ENCODE measurements around the gene GAPVD1. TPM values are rescaled to one million over a fixed set of nuclear protein-coding genes. Genes with fewer than 3 reads are reported as not detected.

The GAPVD1 gene
- total RNA-seq, 1 donor from 2014 or later, result 37.9 TPM

DNA sequence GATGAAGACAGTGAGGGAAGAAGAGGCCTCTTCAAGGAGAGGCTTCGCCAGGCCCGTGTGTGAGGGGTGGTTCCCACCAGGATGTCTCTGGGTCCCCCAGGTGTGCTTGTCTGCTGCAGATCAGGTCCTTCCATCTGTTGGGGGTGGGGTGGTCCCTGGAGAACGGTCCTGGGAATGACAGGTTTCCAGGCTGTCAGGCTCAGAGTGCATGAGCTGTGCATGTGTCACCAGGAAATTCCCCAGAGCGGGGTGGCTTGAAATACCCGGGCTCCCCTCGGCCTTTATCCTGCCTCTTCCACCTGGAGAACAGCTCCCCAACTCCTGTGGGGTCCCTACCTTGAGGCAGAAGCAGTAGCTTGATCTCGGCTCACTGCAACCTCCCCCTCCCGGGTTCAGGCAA lies 118.8 kb downstream of the GAPVD1 start:
- Mint-ChIP-seq H3K4me3 (ENCODE audit: unreplicated experiment) (no peak overlapping the region), H3K9me3 (ENCODE audit: unreplicated experiment) (no peaks in the 10 kb centered on the region), H3K27me3 (ENCODE audit: unreplicated experiment) (peaks cover 2% of the 10 kb centered on the region), H3K36me3 (ENCODE audit: low read depth, unreplicated experiment) (no peaks in the 10 kb centered on the region), H3K4me1 (ENCODE audit: unreplicated experiment) (peaks cover 11% of the 10 kb centered on the region), H3K27ac (ENCODE audit: unreplicated experiment) (no peak overlapping the region)
- TF ChIP-seq, protein P1, sequence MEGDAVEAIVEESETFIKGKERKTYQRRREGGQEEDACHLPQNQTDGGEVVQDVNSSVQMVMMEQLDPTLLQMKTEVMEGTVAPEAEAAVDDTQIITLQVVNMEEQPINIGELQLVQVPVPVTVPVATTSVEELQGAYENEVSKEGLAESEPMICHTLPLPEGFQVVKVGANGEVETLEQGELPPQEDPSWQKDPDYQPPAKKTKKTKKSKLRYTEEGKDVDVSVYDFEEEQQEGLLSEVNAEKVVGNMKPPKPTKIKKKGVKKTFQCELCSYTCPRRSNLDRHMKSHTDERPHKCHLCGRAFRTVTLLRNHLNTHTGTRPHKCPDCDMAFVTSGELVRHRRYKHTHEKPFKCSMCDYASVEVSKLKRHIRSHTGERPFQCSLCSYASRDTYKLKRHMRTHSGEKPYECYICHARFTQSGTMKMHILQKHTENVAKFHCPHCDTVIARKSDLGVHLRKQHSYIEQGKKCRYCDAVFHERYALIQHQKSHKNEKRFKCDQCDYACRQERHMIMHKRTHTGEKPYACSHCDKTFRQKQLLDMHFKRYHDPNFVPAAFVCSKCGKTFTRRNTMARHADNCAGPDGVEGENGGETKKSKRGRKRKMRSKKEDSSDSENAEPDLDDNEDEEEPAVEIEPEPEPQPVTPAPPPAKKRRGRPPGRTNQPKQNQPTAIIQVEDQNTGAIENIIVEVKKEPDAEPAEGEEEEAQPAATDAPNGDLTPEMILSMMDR (IDR thresholded peaks at IDR 0.05; ENCODE audit: unreplicated experiment), result no peak
- DNase-seq (ENCODE audit: low spot score), result no peak

GRCh38 chr9:125387861-125388524 lies 126.4 kb downstream of the GAPVD1 start:
- Mint-ChIP-seq H3K4me1 (ENCODE audit: unreplicated experiment) (no peaks in the 10 kb centered on the region), H3K27me3 (ENCODE audit: unreplicated experiment) (peaks cover 5% of the 10 kb centered on the region), H3K4me3 (ENCODE audit: unreplicated experiment) (no peak overlapping the region), H3K27ac (ENCODE audit: unreplicated experiment) (no peak overlapping the region), H3K36me3 (ENCODE audit: low read depth, unreplicated experiment) (no peaks in the 10 kb centered on the region), H3K9me3 (ENCODE audit: unreplicated experiment) (no peaks in the 10 kb centered on the region)
- DNase-seq (ENCODE audit: low spot score), result no peak
- TF ChIP-seq, protein P1 (IDR thresholded peaks at IDR 0.05; ENCODE audit: unreplicated experiment), result no peak

- no peak for DNase-seq (ENCODE audit: low spot score)
- H3K27me3 Mint-ChIP-seq (ENCODE audit: unreplicated experiment), result peaks cover 5% of the 10 kb centered on the region
- no peaks in the 10 kb centered on the region for H3K9me3 Mint-ChIP-seq (ENCODE audit: unreplicated experiment)
- H3K4me3 Mint-ChIP-seq (ENCODE audit: unreplicated experiment), result no peak overlapping the region
- TF ChIP-seq, protein P1 (IDR thresholded peaks at IDR 0.05; ENCODE audit: unreplicated experiment), result no peak
- H3K4me1 Mint-ChIP-seq (ENCODE audit: unreplicated experiment), result no peaks in the 10 kb centered on the region
- H3K27ac Mint-ChIP-seq (ENCODE audit: unreplicated experiment), result no peak overlapping the region
- H3K36me3 Mint-ChIP-seq (ENCODE audit: low read depth, unreplicated experiment), result no peaks in the 10 kb centered on the region
Observed at GRCh38 chr9:125388978-125389377, 127.4 kb downstream of the GAPVD1 start.

DNA sequence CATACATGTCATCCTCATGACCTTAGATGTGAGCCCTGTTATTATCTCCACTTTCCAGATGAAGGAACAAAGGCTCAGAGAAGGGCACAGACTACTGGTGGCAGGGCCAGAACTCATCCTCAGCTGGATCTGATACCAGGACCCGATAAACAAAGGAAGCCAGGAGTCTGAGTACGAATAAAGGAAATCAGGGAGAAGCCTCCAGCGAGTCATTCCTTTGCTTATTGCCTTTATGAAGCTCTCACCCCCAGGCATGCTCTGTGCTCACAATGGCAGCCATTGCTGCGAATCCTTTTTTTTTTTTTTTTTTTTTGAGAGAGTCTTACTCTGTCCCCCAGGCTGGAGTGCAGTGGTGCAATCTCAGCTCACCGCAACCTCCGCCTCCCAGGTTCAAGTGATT lies 130.1 kb downstream of the GAPVD1 start:
- no peaks in the 10 kb centered on the region for H3K9me3 Mint-ChIP-seq (ENCODE audit: unreplicated experiment)
- no peaks in the 10 kb centered on the region for H3K4me1 Mint-ChIP-seq (ENCODE audit: unreplicated experiment)
- H3K4me3 Mint-ChIP-seq (ENCODE audit: unreplicated experiment), result no peak overlapping the region
- H3K36me3 Mint-ChIP-seq (ENCODE audit: low read depth, unreplicated experiment), result no peaks in the 10 kb centered on the region
- peaks cover 3% of the 10 kb centered on the region for H3K27me3 Mint-ChIP-seq (ENCODE audit: unreplicated experiment)
- no peak overlapping the region for H3K27ac Mint-ChIP-seq (ENCODE audit: unreplicated experiment)
- TF ChIP-seq, protein P1 (IDR thresholded peaks at IDR 0.05; ENCODE audit: unreplicated experiment), result no peak
- no peak for DNase-seq (ENCODE audit: low spot score)

- Mint-ChIP-seq H3K4me1 (ENCODE audit: unreplicated experiment) (no peaks in the 10 kb centered on the region), H3K9me3 (ENCODE audit: unreplicated experiment) (no peaks in the 10 kb centered on the region), H3K36me3 (ENCODE audit: low read depth, unreplicated experiment) (no peaks in the 10 kb centered on the region), H3K27ac (ENCODE audit: unreplicated experiment) (no peak overlapping the region), H3K27me3 (ENCODE audit: unreplicated experiment) (peaks cover 3% of the 10 kb centered on the region), H3K4me3 (ENCODE audit: unreplicated experiment) (no peak overlapping the region)
- DNase-seq (ENCODE audit: low spot score), result no peak
- TF ChIP-seq, protein P1 (IDR thresholded peaks at IDR 0.05; ENCODE audit: unreplicated experiment), result no peak
Observed at GRCh38 chr9:125393426-125393825, 131.8 kb downstream of the GAPVD1 start.

All from endothelial cell (in vitro differentiated cells).